ENCODE results near the gene GPN2. TPM values are rescaled to one million over a fixed set of nuclear protein-coding genes. Genes with fewer than 3 reads are reported as not detected.

Gene GPN2
- total and polyA plus RNA-seq, 2 of the 4 experiments (the other 2 are of a cell fraction) = 15.4 to 22.2 TPM

DNA sequence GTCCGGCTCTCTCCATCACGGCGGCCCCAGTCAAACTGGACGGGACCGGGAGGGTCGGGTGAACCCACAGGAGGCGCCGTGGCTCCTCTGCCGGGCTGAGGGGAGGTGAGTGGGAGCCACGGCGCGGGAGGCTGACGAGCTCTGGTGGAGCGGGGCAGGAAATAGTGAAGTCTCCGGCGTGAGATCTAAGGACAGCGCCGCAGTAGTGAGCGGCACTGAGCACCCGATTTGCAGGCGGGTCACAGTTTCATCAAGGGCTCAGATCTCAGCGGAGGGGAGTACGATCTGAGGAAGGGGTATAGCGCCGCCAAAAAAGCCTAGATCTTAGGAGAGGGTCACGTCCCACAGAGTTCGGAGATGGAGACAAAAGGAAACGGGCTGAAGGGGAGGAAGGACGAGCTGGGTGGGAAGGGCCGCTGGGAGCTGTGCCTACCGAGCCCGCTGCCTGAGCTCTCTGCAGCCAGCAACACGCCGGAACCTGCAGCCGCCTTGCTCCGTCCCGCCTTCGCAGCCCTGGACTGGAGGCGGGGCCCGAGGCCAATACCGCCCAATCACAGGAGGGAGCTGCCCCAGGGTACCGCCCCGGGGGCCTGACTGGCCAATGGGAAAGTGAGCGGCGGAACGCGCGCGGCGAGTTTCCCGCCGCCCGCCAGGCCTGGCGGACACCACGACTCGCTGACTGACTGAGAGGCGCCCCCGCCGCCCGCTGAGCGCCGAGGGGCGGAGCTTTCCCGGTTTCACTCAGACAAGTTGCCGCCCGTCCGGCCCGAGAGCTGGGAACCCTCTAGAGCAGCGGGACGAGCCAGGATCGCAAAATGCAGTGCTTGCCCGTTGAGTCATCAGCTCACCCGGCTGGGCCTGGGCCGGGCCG is 25.2 kb downstream of the GPN2 start (continued):
- TF ChIP-seq CEBPB (IDR thresholded peaks at IDR 0.05; ENCODE audit: low read depth, low read length) (no peak), RAD21 (IDR thresholded peaks at IDR 0.05; ENCODE audit: low read length) (no peak), MAFK (IDR thresholded peaks at IDR 0.05; ENCODE audit: low read depth, low read length) (no peak), BHLHE40 (IDR thresholded peaks at IDR 0.05; ENCODE audit: low read depth, low read length) (peak; percentile 3; the same call in 1 of the 2 replicates)

DNA sequence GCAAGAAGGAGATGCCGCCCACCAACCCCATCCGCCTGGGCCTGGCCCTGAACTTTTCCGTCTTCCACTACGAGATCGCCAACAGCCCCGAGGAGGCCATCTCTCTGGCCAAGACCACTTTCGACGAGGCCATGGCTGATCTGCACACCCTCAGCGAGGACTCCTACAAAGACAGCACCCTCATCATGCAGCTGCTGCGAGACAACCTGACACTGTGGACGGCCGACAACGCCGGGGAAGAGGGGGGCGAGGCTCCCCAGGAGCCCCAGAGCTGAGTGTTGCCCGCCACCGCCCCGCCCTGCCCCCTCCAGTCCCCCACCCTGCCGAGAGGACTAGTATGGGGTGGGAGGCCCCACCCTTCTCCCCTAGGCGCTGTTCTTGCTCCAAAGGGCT is 26.4 kb downstream of the GPN2 start:
- Histone ChIP-seq H4K8ac (ENCODE audit: low read depth in 2 of 2, low read length in 2 of 2) (peak overlapping the region in 1 of 2 experiments; percentile 70; a peak in 2 of 4 replicates), H3K23ac (ENCODE audit: low read depth, low read length) (peak overlapping the region; percentile 74; the same call in 1 of the 2 replicates), H3K56ac (ENCODE audit: extremely low read depth, insufficient read depth, low read length) (no peak overlapping the region), H3K27me3 (ENCODE audit: control insufficient read depth, insufficient read depth, low read length) (no peaks in the 10 kb centered on the region), H3K4me2 (ENCODE audit: low read depth, low read length) (no peak overlapping the region), H2BK120ac (ENCODE audit: low read depth, low read length) (no peak overlapping the region), H3K9me3 (ENCODE audit: control insufficient read depth, insufficient read depth, low read length) (no peaks in the 10 kb centered on the region), H3K36me3 (ENCODE audit: control insufficient read depth, insufficient read depth, low read length) (no peaks in the 10 kb centered on the region), H3K14ac (replicated peaks; ENCODE audit: low read depth, low read length) (peak overlapping the region; percentile 51; the same call in 1 of the 2 replicates), H3K18ac (ENCODE audit: low read depth, low read length) (no peak overlapping the region), H2AK5ac (ENCODE audit: low read depth, low read length) (peak overlapping the region; percentile 87), H2BK20ac (ENCODE audit: low read depth, low read length) (no peak overlapping the region), H3K27ac (ENCODE audit: insufficient read depth, low read length) (no peak overlapping the region; the same call in 1 of the 2 replicates), H2BK15ac (ENCODE audit: low read depth, low read length) (no peak overlapping the region), H2AFZ (replicated peaks; ENCODE audit: low read length, poor library complexity) (peak overlapping the region; percentile 88), H4K20me1 (ENCODE audit: insufficient read depth, low read length) (no peaks in the 10 kb centered on the region), H2AK9ac (replicated peaks; ENCODE audit: low read depth, low read length, poor library complexity) (peak overlapping the region; percentile 97), H3K9ac (ENCODE audit: low read depth, low read length) (no peak overlapping the region), H3K79me1 (ENCODE audit: low read depth in 1 of 2, low read length in 2 of 2) (0 out of 4 replicates have a peak, but pooled peaks cover 0 to 3% of the 10 kb centered on the region in 2 experiments), H2BK5ac (ENCODE audit: low read depth, low read length, poor library complexity, severe bottlenecking) (no peak overlapping the region), H3K4ac (ENCODE audit: low read depth, low read length) (peak overlapping the region; percentile 77; the same call in 1 of the 2 replicates), H4K91ac (ENCODE audit: insufficient read depth, low read depth, low read length) (peak overlapping the region; percentile 80; the same call in 1 of the 2 replicates), H3K4me1 (ENCODE audit: control insufficient read depth, insufficient read depth, low read length) (peaks cover 4% of the 10 kb centered on the region), H4K5ac (ENCODE audit: low read depth, low read length) (no peak overlapping the region), H3K9me1 (ENCODE audit: insufficient read depth, low read length) (peaks cover 12% of the 10 kb centered on the region), H3K4me3 (ENCODE audit: insufficient read depth, low read depth, low read length) (no peak overlapping the region)
- ATAC-seq (ENCODE audit: low read depth) = no peak
- in situ Hi-C loops (cut with MboI; ENCODE audit: low sequenced_read_pairs) (no loop called here), dilution Hi-C loops (cut with HindIII; ENCODE audit: low sequenced_read_pairs, unreplicated experiment) (no loop called here), intact Hi-C loops (cut with micrococcal nuclease) (loop anchor here (2.0 to 10.0 kb wide), 2 partner anchors 15 to 169 kb away; partner anchors contain the start of gene ARID1A)
- ChIA-PET CTCF (no interaction called here), POLR2A (ENCODE audit: unreplicated experiment) (no interaction called here)
- no peak for DNase-seq
- BruUV-seq (replicated peaks) = no TSS peak
- no peak for TF ChIP-seq RFX5 (IDR thresholded peaks at IDR 0.05; ENCODE audit: low read depth, low read length)
- TF ChIP-seq MAFK (IDR thresholded peaks at IDR 0.05; ENCODE audit: low read depth, low read length) = no peak
- WGBS, 2 experiments (ENCODE audit: extremely low coverage in 2 of 2, insufficient read length in 1 of 2) = 92% methylated on average over 5 of the region's 20 CpGs; no CpG with 5 or more reads in 1 of the 2 experiments

Data from IMR-90 (cell line).